Measurements from ENCODE around the gene MGLL.

GRCh38 chr3:127785711-127786265, 36.5 kb downstream of the MGLL start:
- no peak for TF ChIP-seq CTCF (IDR thresholded peaks at IDR 0.05)
- no peak for TF ChIP-seq POLR2AphosphoS5 (IDR thresholded peaks at IDR 0.05)
- TF ChIP-seq EP300 (IDR thresholded peaks at IDR 0.05): no peak
- no peak for TF ChIP-seq POLR2A (IDR thresholded peaks at IDR 0.05)
